AG20443 (cell line): ENCODE measurements around the gene KRTAP10-6.
A peak's percentile ranks its signal among the peaks of the same experiment; 100 is the strongest.
"Not testable (repeated sequence)": the region's sequence is repeated elsewhere in the genome, so short reads cannot be mapped to it uniquely, and the experiment has no call there.

Experiments
- DNase-seq: peaks from one replicate; pipeline ENCODE4 v3.0.0; 2012; ENCODE audit warnings: low spot score, mixed read lengths

Gene KRTAP10-6

GRCh38 chr21:44592446-44593311 lies at the start of gene KRTAP10-6:
Gene KRTAP10-6 (minus strand): TSS chr21:44592505. CDS start chr21:44592484, 21 bp downstream.
- no peak for DNase-seq

- no peak for DNase-seq
These were observed 48.5 kb upstream of the KRTAP10-6 start for GRCh38 chr21:44640761-44641160.

GRCh38 chr21:44639331-44639655 lies 47.0 kb upstream of the KRTAP10-6 start:
- no peak for DNase-seq

- DNase-seq, result not testable (repeated sequence)
These were observed 46.4 kb upstream of the KRTAP10-6 start for GRCh38 chr21:44638506-44639330.

GRCh38 chr21:44637851-44638348 lies 45.6 kb upstream of the KRTAP10-6 start:
- DNase-seq, result not testable (repeated sequence)

- DNase-seq, result no peak
These were observed 44.9 kb upstream of the KRTAP10-6 start, which contains the start of gene KRTAP10-10 for GRCh38 chr21:44637018-44637850. Gene KRTAP10-10 (plus strand): TSS chr21:44637356. CDS start chr21:44637418, 62 bp downstream.

GRCh38 chr21:44636209-44637017 lies 44.1 kb upstream of the KRTAP10-6 start:
- DNase-seq, result no peak

- DNase-seq, result no peak
These were observed 39.8 kb upstream of the KRTAP10-6 start for GRCh38 chr21:44632067-44632466.

GRCh38 chr21:44630440-44630839 lies 38.1 kb upstream of the KRTAP10-6 start:
- no peak for DNase-seq

GRCh38 chr21:44628707-44629391 lies 36.5 kb upstream of the KRTAP10-6 start:
- DNase-seq, result no peak

- DNase-seq, result not testable (repeated sequence)
These were observed 35.5 kb upstream of the KRTAP10-6 start for GRCh38 chr21:44627831-44628233.

GRCh38 chr21:44627181-44627822 lies 35.0 kb upstream of the KRTAP10-6 start:
- DNase-seq, result not testable (repeated sequence)

GRCh38 chr21:44626673-44627143 lies 34.4 kb upstream of the KRTAP10-6 start, which contains the start of gene KRTAP10-9:
Gene KRTAP10-9 (plus strand): TSS chr21:44627093. CDS start chr21:44627172, 79 bp downstream.
- DNase-seq, result no peak

- DNase-seq, result no peak
These were observed 34.0 kb upstream of the KRTAP10-6 start for GRCh38 chr21:44626262-44626661.

GRCh38 chr21:44625756-44626155 lies 33.5 kb upstream of the KRTAP10-6 start:
- DNase-seq, result no peak

GRCh38 chr21:44623575-44623974 lies 31.3 kb upstream of the KRTAP10-6 start:
- no peak for DNase-seq

GRCh38 chr21:44619886-44620285 lies 27.6 kb upstream of the KRTAP10-6 start:
- DNase-seq, result no peak

GRCh38 chr21:44618909-44619308 lies 26.6 kb upstream of the KRTAP10-6 start:
- DNase-seq, result no peak

- peak; percentile 30 for DNase-seq
These were observed 26.2 kb upstream of the KRTAP10-6 start for GRCh38 chr21:44618504-44618903.
